ENCODE results near the gene AMIGO1.

Gene AMIGO1

GRCh38 chr1:109504974-109505373, 4.6 kb downstream of the AMIGO1 start:
- Histone ChIP-seq H2AFZ (ENCODE audit: low read depth, low read length, severe bottlenecking) (no peak overlapping the region), H3K27me3 (ENCODE audit: low read length) (no peaks in the 10 kb centered on the region), H3K79me2 (ENCODE audit: insufficient read depth, low read length) (no peaks in the 10 kb centered on the region), H3K4me3 (ENCODE audit: insufficient read depth, low read length, poor library complexity, severe bottlenecking) (no peak overlapping the region), H3K4me2 (ENCODE audit: low read depth, low read length, poor library complexity, severe bottlenecking) (no peak overlapping the region), H3K27ac (ENCODE audit: low read depth, low read length) (no peak overlapping the region), H3K36me3 (ENCODE audit: low read length) (no peaks in the 10 kb centered on the region), H3F3A (ENCODE audit: insufficient read depth) (no peaks in the 10 kb centered on the region), H3K9me2 (replicated peaks; ENCODE audit: insufficient read depth, low read length) (no peaks in the 10 kb centered on the region), H4K20me1 (ENCODE audit: low read depth, low read length) (no peaks in the 10 kb centered on the region), H3K9ac (ENCODE audit: low read length) (no peak overlapping the region), H3K9me3 (ENCODE audit: insufficient read depth, low read length) (no peaks in the 10 kb centered on the region)
- TF ChIP-seq EZH2phosphoT487 (conservative IDR thresholded peaks at IDR 0.05; ENCODE audit: low read length) = no peak
- no peak for TF ChIP-seq CTCF (IDR thresholded peaks at IDR 0.05; ENCODE audit: insufficient read depth, low read length, poor library complexity, severe bottlenecking)

- Histone ChIP-seq H3K4me3 (ENCODE audit: insufficient read depth, low read length, poor library complexity, severe bottlenecking) (no peak overlapping the region), H3K9ac (ENCODE audit: low read length) (no peak overlapping the region), H3K27ac (ENCODE audit: low read depth, low read length) (no peak overlapping the region), H3K4me2 (ENCODE audit: low read depth, low read length, poor library complexity, severe bottlenecking) (no peak overlapping the region), H3K79me2 (ENCODE audit: insufficient read depth, low read length) (no peaks in the 10 kb centered on the region), H3K36me3 (ENCODE audit: low read length) (no peaks in the 10 kb centered on the region), H3K27me3 (ENCODE audit: low read length) (no peaks in the 10 kb centered on the region), H4K20me1 (ENCODE audit: low read depth, low read length) (no peaks in the 10 kb centered on the region), H3F3A (ENCODE audit: insufficient read depth) (no peaks in the 10 kb centered on the region), H3K9me2 (replicated peaks; ENCODE audit: insufficient read depth, low read length) (no peaks in the 10 kb centered on the region), H3K9me3 (ENCODE audit: insufficient read depth, low read length) (no peaks in the 10 kb centered on the region), H2AFZ (ENCODE audit: low read depth, low read length, severe bottlenecking) (no peak overlapping the region)
- TF ChIP-seq CTCF (IDR thresholded peaks at IDR 0.05; ENCODE audit: insufficient read depth, low read length, poor library complexity, severe bottlenecking) (no peak), EZH2phosphoT487 (conservative IDR thresholded peaks at IDR 0.05; ENCODE audit: low read length) (no peak)
Measured at GRCh38 chr1:109503935-109504334, 5.6 kb downstream of the AMIGO1 start.

GRCh38 chr1:109502364-109502851, 7.1 kb downstream of the AMIGO1 start:
- Histone ChIP-seq H3K9me2 (replicated peaks; ENCODE audit: insufficient read depth, low read length) (no peaks in the 10 kb centered on the region), H3F3A (ENCODE audit: insufficient read depth) (no peaks in the 10 kb centered on the region), H3K4me2 (ENCODE audit: low read depth, low read length, poor library complexity, severe bottlenecking) (no peak overlapping the region), H3K4me3 (ENCODE audit: insufficient read depth, low read length, poor library complexity, severe bottlenecking) (no peak overlapping the region), H3K27ac (ENCODE audit: low read depth, low read length) (no peak overlapping the region), H3K36me3 (ENCODE audit: low read length) (no peaks in the 10 kb centered on the region), H3K27me3 (ENCODE audit: low read length) (no peaks in the 10 kb centered on the region), H3K9me3 (ENCODE audit: insufficient read depth, low read length) (no peaks in the 10 kb centered on the region), H2AFZ (ENCODE audit: low read depth, low read length, severe bottlenecking) (no peak overlapping the region), H3K79me2 (ENCODE audit: insufficient read depth, low read length) (no peaks in the 10 kb centered on the region), H3K9ac (ENCODE audit: low read length) (no peak overlapping the region), H4K20me1 (ENCODE audit: low read depth, low read length) (no peaks in the 10 kb centered on the region)
- TF ChIP-seq CTCF (IDR thresholded peaks at IDR 0.05; ENCODE audit: insufficient read depth, low read length, poor library complexity, severe bottlenecking) (no peak), EZH2phosphoT487 (conservative IDR thresholded peaks at IDR 0.05; ENCODE audit: low read length) (no peak)
